HepG2 (cell line): ENCODE measurements around the gene TBC1D22A. TPM values are rescaled to one million over a fixed set of nuclear protein-coding genes. Genes with fewer than 3 reads are reported as not detected.

Experiments
- BHLHE40 ChIP-seq: IDR thresholded peaks from 2 replicates; pipeline ENCODE4 v1.6.1; 2011; ENCODE audit warnings: low read length, improper control_type of control experiment
- FIP1L1 ChIP-seq: fragments of 200-400 bp; formaldehyde crosslinking; IDR thresholded peaks from 2 replicates; pipeline ENCODE4 v1.6.1; 2018; ENCODE audit warnings: low read depth, mild to moderate bottlenecking, low read length, moderate library complexity, borderline replicate concordance; ENCODE audit not compliant: insufficient read depth
- IKZF4 ChIP-seq: sonication (generic); formaldehyde crosslinking; IDR thresholded peaks from 2 replicates; pipeline ENCODE4 v1.5.1; 2020; ENCODE audit warnings: borderline replicate concordance, mild to moderate bottlenecking, low read depth, missing genetic modification reagents; ENCODE audit errors: not compliant biosample characterization
- KLF6 ChIP-seq: IDR thresholded peaks from 2 replicates; pipeline ENCODE4 v1.8.0; 2016; ENCODE audit warnings: missing biosample characterization, missing genetic modification reagents
- MIXL1 ChIP-seq: IDR thresholded peaks from 2 replicates; pipeline ENCODE4 v1.6.1; 2016
- RAD51 ChIP-seq: fragments of 450-650 bp; IDR thresholded peaks from 2 replicates; pipeline ENCODE4 v1.6.1; 2016; ENCODE audit warnings: borderline replicate concordance
- SALL1 ChIP-seq: sonication (generic); formaldehyde crosslinking; IDR thresholded peaks from 2 replicates; pipeline ENCODE4 v1.8.0; 2022; ENCODE audit warnings: mild to moderate bottlenecking, missing genetic modification reagents
- SAP130 ChIP-seq: IDR thresholded peaks from 2 replicates; pipeline ENCODE4 v1.6.1; 2016; ENCODE audit warnings: low read depth
- ZEB1 ChIP-seq: IDR thresholded peaks from 2 replicates; pipeline ENCODE4 v1.6.1; 2012; ENCODE audit warnings: mild to moderate bottlenecking, low read depth, inconsistent platforms; ENCODE audit not compliant: insufficient replicate concordance
- ZNF790 ChIP-seq: sonication (generic); formaldehyde crosslinking; IDR thresholded peaks from 2 replicates; pipeline ENCODE4 v1.8.0; 2022; ENCODE audit warnings: missing genetic modification reagents, mild to moderate bottlenecking, borderline replicate concordance
- polyA plus RNA-seq, 8 experiments: library from polyadenylated mRNA; depleted of rRNA in 3 of 8; stranded (reverse) in 7 of 8; unstranded in 1 of 8; fragments of >200 nt; fragmentation: Illumina TruSeq in 4 of 8; extraction: Trizol in 4 of 8; gene quantifications; 2 replicates each; pipeline versions ENCODE4 v1.2.1 to v1.2.3, GENCODE V29; 2011 to 2016; ENCODE audit warnings: low read depth in 4 of 8, missing spikeins in 1 of 8, mixed read lengths in 1 of 8; ENCODE audit not compliant: insufficient read depth in 1 of 8
- total RNA-seq, 5 experiments: library from RNA; depleted of rRNA; stranded (reverse); fragments of >200 nt; fragmentation: Illumina TruSeq; extraction: Trizol; gene quantifications; 2 replicates each; pipeline ENCODE4 v1.2.3, GENCODE V29; 2016; ENCODE audit warnings: low read depth in 1 of 5
- TF ChIP-seq, protein P1 (sequence below): sonication (generic); formaldehyde crosslinking; IDR thresholded peaks from 2 replicates; pipeline ENCODE4 v1.4.0; 2020; ENCODE audit warnings: mild to moderate bottlenecking, missing genetic modification reagents
- TF ChIP-seq, protein P2 (sequence below): sonication (generic); formaldehyde crosslinking; IDR thresholded peaks from 2 replicates; pipeline ENCODE4 v1.4.0; 2020; ENCODE audit warnings: mild to moderate bottlenecking, missing genetic modification reagents
- TF ChIP-seq, protein P3 (sequence below): IDR thresholded peaks from 2 replicates; pipeline ENCODE4 v1.6.1; 2016; ENCODE audit warnings: missing compliant biosample characterization, missing genetic modification reagents, borderline replicate concordance
- TF ChIP-seq, protein P4 (sequence below): sonication (generic); formaldehyde crosslinking; IDR thresholded peaks from 2 replicates; pipeline ENCODE4 v1.9.0; 2021; ENCODE audit warnings: mild to moderate bottlenecking, missing genetic modification reagents

The TBC1D22A gene
- total and polyA plus RNA-seq, 2 of the 13 experiments (the other 11 are each of a cell fraction or from before 2014, with no cell fraction given), result 17.3 to 18.0 TPM

DNA sequence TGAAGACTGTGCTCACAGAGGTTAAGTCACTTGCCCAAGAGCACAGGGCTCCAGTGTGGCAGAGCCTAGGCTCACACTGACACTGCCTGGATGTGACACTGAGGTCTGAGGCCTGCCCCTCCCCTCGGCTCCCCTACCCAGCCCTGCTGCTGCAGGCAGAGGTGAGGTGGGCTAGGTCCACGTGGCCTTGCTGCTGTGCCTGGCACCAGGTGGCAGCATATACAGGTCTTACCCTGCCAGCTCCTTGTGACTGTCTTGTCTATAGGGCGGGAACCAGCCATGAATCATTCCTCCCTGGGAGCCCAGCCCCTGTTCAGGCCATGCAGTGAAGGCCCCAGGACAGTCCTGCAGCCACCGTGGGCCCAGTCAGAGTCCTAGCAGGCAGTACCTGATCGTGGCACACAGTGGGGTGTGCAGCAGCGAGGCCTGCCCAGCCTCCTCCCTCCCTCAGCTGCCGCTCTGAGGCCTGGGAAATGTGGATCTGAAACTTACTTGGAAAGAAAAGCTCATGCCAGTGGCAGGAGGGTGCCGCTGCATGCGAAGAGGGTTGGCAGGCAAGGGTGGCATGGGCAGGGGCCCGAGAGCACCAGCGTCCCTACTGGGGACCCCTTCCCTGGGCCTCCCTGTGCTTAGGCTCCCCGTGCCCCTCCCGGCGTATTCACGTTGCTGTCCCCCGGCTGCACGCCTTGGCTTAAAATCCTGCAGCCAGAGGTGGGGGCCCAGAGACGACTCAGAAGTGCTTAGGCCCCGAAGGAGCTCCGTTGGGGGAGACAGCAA lies 23.2 kb upstream of the TBC1D22A start (continued):
- TF ChIP-seq, protein P1, sequence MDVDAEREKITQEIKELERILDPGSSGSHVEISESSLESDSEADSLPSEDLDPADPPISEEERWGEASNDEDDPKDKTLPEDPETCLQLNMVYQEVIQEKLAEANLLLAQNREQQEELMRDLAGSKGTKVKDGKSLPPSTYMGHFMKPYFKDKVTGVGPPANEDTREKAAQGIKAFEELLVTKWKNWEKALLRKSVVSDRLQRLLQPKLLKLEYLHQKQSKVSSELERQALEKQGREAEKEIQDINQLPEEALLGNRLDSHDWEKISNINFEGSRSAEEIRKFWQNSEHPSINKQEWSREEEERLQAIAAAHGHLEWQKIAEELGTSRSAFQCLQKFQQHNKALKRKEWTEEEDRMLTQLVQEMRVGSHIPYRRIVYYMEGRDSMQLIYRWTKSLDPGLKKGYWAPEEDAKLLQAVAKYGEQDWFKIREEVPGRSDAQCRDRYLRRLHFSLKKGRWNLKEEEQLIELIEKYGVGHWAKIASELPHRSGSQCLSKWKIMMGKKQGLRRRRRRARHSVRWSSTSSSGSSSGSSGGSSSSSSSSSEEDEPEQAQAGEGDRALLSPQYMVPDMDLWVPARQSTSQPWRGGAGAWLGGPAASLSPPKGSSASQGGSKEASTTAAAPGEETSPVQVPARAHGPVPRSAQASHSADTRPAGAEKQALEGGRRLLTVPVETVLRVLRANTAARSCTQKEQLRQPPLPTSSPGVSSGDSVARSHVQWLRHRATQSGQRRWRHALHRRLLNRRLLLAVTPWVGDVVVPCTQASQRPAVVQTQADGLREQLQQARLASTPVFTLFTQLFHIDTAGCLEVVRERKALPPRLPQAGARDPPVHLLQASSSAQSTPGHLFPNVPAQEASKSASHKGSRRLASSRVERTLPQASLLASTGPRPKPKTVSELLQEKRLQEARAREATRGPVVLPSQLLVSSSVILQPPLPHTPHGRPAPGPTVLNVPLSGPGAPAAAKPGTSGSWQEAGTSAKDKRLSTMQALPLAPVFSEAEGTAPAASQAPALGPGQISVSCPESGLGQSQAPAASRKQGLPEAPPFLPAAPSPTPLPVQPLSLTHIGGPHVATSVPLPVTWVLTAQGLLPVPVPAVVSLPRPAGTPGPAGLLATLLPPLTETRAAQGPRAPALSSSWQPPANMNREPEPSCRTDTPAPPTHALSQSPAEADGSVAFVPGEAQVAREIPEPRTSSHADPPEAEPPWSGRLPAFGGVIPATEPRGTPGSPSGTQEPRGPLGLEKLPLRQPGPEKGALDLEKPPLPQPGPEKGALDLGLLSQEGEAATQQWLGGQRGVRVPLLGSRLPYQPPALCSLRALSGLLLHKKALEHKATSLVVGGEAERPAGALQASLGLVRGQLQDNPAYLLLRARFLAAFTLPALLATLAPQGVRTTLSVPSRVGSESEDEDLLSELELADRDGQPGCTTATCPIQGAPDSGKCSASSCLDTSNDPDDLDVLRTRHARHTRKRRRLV (CRISPR knock-in tag), result no peak
- TF ChIP-seq, protein P2, sequence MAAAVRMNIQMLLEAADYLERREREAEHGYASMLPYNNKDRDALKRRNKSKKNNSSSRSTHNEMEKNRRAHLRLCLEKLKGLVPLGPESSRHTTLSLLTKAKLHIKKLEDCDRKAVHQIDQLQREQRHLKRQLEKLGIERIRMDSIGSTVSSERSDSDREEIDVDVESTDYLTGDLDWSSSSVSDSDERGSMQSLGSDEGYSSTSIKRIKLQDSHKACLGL (CRISPR knock-in tag), result peak; percentile 20; the same call in 1 of the 2 replicates
- TF ChIP-seq MIXL1 (CRISPR knock-in tag), result 0 out of 2 replicates have a peak, but pooled peaks have one; percentile 7
- TF ChIP-seq, protein P3, sequence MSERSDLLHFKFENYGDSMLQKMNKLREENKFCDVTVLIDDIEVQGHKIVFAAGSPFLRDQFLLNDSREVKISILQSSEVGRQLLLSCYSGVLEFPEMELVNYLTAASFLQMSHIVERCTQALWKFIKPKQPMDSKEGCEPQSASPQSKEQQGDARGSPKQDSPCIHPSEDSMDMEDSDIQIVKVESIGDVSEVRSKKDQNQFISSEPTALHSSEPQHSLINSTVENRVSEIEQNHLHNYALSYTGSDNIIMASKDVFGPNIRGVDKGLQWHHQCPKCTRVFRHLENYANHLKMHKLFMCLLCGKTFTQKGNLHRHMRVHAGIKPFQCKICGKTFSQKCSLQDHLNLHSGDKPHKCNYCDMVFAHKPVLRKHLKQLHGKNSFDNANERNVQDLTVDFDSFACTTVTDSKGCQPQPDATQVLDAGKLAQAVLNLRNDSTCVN (CRISPR knock-in tag), result no peak
- TF ChIP-seq, protein P4, sequence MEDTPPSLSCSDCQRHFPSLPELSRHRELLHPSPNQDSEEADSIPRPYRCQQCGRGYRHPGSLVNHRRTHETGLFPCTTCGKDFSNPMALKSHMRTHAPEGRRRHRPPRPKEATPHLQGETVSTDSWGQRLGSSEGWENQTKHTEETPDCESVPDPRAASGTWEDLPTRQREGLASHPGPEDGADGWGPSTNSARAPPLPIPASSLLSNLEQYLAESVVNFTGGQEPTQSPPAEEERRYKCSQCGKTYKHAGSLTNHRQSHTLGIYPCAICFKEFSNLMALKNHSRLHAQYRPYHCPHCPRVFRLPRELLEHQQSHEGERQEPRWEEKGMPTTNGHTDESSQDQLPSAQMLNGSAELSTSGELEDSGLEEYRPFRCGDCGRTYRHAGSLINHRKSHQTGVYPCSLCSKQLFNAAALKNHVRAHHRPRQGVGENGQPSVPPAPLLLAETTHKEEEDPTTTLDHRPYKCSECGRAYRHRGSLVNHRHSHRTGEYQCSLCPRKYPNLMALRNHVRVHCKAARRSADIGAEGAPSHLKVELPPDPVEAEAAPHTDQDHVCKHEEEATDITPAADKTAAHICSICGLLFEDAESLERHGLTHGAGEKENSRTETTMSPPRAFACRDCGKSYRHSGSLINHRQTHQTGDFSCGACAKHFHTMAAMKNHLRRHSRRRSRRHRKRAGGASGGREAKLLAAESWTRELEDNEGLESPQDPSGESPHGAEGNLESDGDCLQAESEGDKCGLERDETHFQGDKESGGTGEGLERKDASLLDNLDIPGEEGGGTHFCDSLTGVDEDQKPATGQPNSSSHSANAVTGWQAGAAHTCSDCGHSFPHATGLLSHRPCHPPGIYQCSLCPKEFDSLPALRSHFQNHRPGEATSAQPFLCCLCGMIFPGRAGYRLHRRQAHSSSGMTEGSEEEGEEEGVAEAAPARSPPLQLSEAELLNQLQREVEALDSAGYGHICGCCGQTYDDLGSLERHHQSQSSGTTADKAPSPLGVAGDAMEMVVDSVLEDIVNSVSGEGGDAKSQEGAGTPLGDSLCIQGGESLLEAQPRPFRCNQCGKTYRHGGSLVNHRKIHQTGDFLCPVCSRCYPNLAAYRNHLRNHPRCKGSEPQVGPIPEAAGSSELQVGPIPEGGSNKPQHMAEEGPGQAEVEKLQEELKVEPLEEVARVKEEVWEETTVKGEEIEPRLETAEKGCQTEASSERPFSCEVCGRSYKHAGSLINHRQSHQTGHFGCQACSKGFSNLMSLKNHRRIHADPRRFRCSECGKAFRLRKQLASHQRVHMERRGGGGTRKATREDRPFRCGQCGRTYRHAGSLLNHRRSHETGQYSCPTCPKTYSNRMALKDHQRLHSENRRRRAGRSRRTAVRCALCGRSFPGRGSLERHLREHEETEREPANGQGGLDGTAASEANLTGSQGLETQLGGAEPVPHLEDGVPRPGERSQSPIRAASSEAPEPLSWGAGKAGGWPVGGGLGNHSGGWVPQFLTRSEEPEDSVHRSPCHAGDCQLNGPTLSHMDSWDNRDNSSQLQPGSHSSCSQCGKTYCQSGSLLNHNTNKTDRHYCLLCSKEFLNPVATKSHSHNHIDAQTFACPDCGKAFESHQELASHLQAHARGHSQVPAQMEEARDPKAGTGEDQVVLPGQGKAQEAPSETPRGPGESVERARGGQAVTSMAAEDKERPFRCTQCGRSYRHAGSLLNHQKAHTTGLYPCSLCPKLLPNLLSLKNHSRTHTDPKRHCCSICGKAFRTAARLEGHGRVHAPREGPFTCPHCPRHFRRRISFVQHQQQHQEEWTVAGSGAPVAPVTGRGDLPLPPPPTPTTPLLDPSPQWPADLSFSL (CRISPR knock-in tag), result no peak
- TF ChIP-seq FIP1L1, result no peak
- no peak for TF ChIP-seq KLF6 (CRISPR knock-in tag)
- no peak for TF ChIP-seq ZEB1
- TF ChIP-seq RAD51, result no peak
- peak; percentile 92 for TF ChIP-seq SAP130 (CRISPR knock-in tag)
- TF ChIP-seq IKZF4 (CRISPR knock-in tag), result no peak
- TF ChIP-seq SALL1 (CRISPR knock-in tag), result peak; percentile 70
- no peak for TF ChIP-seq BHLHE40
- no peak for TF ChIP-seq ZNF790 (CRISPR knock-in tag)
